Testis (tissue), 2 donors: ENCODE data around the gene L3MBTL4.

Experiments
- CTCF ChIP-seq, 3 experiments: fragments of 450-650 bp in 2 of 3; fragments of 200-600 bp in 1 of 3; sonication (generic) in 1 of 3; IDR thresholded peaks; one replicate each; pipeline ENCODE4 v1.5.1; 2016 to 2019; ENCODE audit warnings: antibody characterized with exemption in 3 of 3, mild to moderate bottlenecking in 2 of 3, moderate library complexity in 1 of 3
- POLR2A ChIP-seq: fragments of 450-650 bp; IDR thresholded peaks from one replicate; pipeline ENCODE4 v1.6.1; 2017; ENCODE audit warnings: antibody characterized with exemption, mild to moderate bottlenecking, moderate library complexity

- TF ChIP-seq CTCF (IDR thresholded peaks at IDR 0.05) (no peak), POLR2A (no peak)
Observed at GRCh38 chr18:6342990-6343389, 71.7 kb downstream of the L3MBTL4 start.
